Measurements from ENCODE around the gene NDUFS1. TPM values are rescaled to one million over a fixed set of nuclear protein-coding genes. Genes with fewer than 3 reads are reported as not detected.

NDUFS1 gene
- polyA plus RNA-seq, 1 donor from 2014 or later: 113 TPM

DNA sequence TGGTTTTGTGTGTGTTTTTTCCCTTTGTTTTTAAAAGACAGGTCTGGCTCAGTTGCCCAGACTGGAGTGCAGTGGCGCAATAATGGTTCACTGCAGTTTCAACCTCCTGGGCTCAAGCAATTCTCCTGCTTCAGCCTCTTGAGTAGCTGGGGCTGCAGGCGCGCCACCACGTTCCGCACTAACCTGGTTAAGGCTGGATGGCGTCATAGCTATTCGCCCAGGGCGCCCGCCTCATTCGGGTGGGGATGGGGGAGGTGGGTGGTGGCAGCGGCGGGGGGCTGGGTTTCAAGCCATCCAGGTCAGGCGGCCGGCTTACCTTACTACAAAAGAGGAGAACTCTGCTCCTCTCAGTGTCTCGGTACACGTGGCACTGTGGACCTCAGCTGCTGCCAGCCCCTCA lies 43.2 kb upstream of the NDUFS1 start:
- H3K27ac ChIP-seq (ENCODE audit: low read length): no peak overlapping the region
- H3K4me3 ChIP-seq (ENCODE audit: low read length): no peak overlapping the region
- no peaks in the 10 kb centered on the region for H3K27me3 ChIP-seq (ENCODE audit: insufficient read depth, low read depth, low read length)
- no peaks in the 10 kb centered on the region for H3K36me3 ChIP-seq (ENCODE audit: insufficient read depth, low read length)
- H2AFZ ChIP-seq (ENCODE audit: low read depth, low read length): no peak overlapping the region
- H3K9me3 ChIP-seq (ENCODE audit: low read length): no peaks in the 10 kb centered on the region
- no peaks in the 10 kb centered on the region for H3K79me2 ChIP-seq (replicated peaks; ENCODE audit: insufficient read depth, low read length)
- H3K9me2 ChIP-seq (ENCODE audit: insufficient read depth, low read length): no peaks in the 10 kb centered on the region
- TF ChIP-seq, protein P1, sequence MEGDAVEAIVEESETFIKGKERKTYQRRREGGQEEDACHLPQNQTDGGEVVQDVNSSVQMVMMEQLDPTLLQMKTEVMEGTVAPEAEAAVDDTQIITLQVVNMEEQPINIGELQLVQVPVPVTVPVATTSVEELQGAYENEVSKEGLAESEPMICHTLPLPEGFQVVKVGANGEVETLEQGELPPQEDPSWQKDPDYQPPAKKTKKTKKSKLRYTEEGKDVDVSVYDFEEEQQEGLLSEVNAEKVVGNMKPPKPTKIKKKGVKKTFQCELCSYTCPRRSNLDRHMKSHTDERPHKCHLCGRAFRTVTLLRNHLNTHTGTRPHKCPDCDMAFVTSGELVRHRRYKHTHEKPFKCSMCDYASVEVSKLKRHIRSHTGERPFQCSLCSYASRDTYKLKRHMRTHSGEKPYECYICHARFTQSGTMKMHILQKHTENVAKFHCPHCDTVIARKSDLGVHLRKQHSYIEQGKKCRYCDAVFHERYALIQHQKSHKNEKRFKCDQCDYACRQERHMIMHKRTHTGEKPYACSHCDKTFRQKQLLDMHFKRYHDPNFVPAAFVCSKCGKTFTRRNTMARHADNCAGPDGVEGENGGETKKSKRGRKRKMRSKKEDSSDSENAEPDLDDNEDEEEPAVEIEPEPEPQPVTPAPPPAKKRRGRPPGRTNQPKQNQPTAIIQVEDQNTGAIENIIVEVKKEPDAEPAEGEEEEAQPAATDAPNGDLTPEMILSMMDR (IDR thresholded peaks at IDR 0.05; ENCODE audit: poor library complexity, severe bottlenecking): no peak
- TF ChIP-seq SMC3 (conservative IDR thresholded peaks at IDR 0.05; ENCODE audit: poor library complexity) (no peak), MXI1 (conservative IDR thresholded peaks at IDR 0.05; ENCODE audit: poor library complexity, severe bottlenecking) (no peak), RAD21 (conservative IDR thresholded peaks at IDR 0.05) (no peak), EP300 (conservative IDR thresholded peaks at IDR 0.05; ENCODE audit: poor library complexity, severe bottlenecking) (no peak), POLR2AphosphoS5 (IDR thresholded peaks at IDR 0.05) (no peak)
- TF ChIP-seq, protein P2, sequence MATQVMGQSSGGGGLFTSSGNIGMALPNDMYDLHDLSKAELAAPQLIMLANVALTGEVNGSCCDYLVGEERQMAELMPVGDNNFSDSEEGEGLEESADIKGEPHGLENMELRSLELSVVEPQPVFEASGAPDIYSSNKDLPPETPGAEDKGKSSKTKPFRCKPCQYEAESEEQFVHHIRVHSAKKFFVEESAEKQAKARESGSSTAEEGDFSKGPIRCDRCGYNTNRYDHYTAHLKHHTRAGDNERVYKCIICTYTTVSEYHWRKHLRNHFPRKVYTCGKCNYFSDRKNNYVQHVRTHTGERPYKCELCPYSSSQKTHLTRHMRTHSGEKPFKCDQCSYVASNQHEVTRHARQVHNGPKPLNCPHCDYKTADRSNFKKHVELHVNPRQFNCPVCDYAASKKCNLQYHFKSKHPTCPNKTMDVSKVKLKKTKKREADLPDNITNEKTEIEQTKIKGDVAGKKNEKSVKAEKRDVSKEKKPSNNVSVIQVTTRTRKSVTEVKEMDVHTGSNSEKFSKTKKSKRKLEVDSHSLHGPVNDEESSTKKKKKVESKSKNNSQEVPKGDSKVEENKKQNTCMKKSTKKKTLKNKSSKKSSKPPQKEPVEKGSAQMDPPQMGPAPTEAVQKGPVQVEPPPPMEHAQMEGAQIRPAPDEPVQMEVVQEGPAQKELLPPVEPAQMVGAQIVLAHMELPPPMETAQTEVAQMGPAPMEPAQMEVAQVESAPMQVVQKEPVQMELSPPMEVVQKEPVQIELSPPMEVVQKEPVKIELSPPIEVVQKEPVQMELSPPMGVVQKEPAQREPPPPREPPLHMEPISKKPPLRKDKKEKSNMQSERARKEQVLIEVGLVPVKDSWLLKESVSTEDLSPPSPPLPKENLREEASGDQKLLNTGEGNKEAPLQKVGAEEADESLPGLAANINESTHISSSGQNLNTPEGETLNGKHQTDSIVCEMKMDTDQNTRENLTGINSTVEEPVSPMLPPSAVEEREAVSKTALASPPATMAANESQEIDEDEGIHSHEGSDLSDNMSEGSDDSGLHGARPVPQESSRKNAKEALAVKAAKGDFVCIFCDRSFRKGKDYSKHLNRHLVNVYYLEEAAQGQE (IDR thresholded peaks at IDR 0.05; ENCODE audit: borderline replicate concordance): no peak
- no peak overlapping the region for H3K9ac ChIP-seq (ENCODE audit: low read length)
- H3K4me2 ChIP-seq (ENCODE audit: low read length): no peak overlapping the region
- H4K20me1 ChIP-seq (ENCODE audit: insufficient read depth): no peaks in the 10 kb centered on the region
- H3F3A ChIP-seq (ENCODE audit: insufficient read depth, low read length, poor library complexity, severe bottlenecking): no peaks in the 10 kb centered on the region

DNA sequence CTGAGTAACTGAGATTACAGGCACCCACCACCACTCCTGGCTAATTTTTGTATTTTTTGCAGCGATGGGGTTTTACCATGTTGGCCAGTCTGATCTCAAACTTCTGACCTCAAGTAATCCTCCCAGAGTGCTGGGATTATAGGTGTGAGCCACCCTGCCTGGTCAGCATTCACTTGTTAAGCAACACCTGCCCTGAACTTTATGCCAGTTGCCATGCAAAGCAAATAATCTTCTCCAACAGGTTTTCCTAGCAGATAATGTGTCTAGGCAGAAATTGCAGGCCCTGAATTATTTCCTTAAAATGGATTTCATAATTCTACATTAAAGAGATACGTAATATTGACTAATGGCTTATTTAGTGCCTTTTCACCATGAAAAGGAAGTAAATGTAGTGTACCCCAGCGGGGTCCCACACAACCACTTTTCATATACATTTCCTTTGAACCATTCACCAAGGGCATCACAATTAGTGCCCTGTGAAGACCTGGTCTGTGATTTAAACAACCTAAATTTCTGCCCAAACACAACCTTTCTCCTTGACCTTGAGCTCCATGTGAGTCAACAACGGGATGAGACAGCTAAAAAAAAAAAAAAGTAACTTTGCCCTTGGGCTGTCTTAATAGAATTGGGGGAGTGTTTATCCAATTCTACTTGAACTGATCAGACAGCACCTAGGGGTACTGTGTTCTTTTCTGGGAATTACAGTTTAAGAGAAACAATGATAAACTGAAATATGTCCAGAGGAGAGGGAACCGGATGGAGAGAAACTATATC lies 42.0 kb upstream of the NDUFS1 start:
- H3K9ac ChIP-seq (ENCODE audit: low read length): no peak overlapping the region
- no peak overlapping the region for H3K4me3 ChIP-seq (ENCODE audit: low read length)
- no peak for TF ChIP-seq RAD21 (conservative IDR thresholded peaks at IDR 0.05)
- TF ChIP-seq MXI1 (conservative IDR thresholded peaks at IDR 0.05; ENCODE audit: poor library complexity, severe bottlenecking): no peak
- no peak for TF ChIP-seq EZH2 (IDR thresholded peaks at IDR 0.05; ENCODE audit: borderline replicate concordance, insufficient read depth, low read length, poor library complexity, severe bottlenecking)
- no peak for TF ChIP-seq EP300 (conservative IDR thresholded peaks at IDR 0.05; ENCODE audit: poor library complexity, severe bottlenecking)
- TF ChIP-seq SMC3 (conservative IDR thresholded peaks at IDR 0.05; ENCODE audit: poor library complexity): no peak
- TF ChIP-seq, protein P2 (IDR thresholded peaks at IDR 0.05; ENCODE audit: borderline replicate concordance): no peak
- no peak for TF ChIP-seq TAF1 (IDR thresholded peaks at IDR 0.05; ENCODE audit: low read depth)
- TF ChIP-seq POLR2AphosphoS5 (IDR thresholded peaks at IDR 0.05): no peak
- TF ChIP-seq, protein P1 (IDR thresholded peaks at IDR 0.05; ENCODE audit: poor library complexity, severe bottlenecking): no peak
- H3K9me2 ChIP-seq (ENCODE audit: insufficient read depth, low read length): no peaks in the 10 kb centered on the region
- no peaks in the 10 kb centered on the region for H3K27me3 ChIP-seq (ENCODE audit: insufficient read depth, low read depth, low read length)
- H3K79me2 ChIP-seq (replicated peaks; ENCODE audit: insufficient read depth, low read length): no peaks in the 10 kb centered on the region
- H4K20me1 ChIP-seq (ENCODE audit: insufficient read depth): no peaks in the 10 kb centered on the region
- H3K4me2 ChIP-seq (ENCODE audit: low read length): no peak overlapping the region
- no peak overlapping the region for H2AFZ ChIP-seq (ENCODE audit: low read depth, low read length)
- H3K9me3 ChIP-seq (ENCODE audit: low read length): no peaks in the 10 kb centered on the region
- no peak overlapping the region for H3K27ac ChIP-seq (ENCODE audit: low read length)
- H3K36me3 ChIP-seq (ENCODE audit: insufficient read depth, low read length): no peaks in the 10 kb centered on the region
- no peaks in the 10 kb centered on the region for H3F3A ChIP-seq (ENCODE audit: insufficient read depth, low read length, poor library complexity, severe bottlenecking)
